Hematopoietic multipotent progenitor cell treated with erythropoietin and hydrocortisone succinate and interleukin-3 and kit ligand, for 15 days (in vitro differentiated cells): ENCODE data around the gene SGTA.

ENCODE experiments used
- DNase-seq: peaks from one replicate; pipeline ENCODE4 v3.0.0-alpha.2; 2015; ENCODE audit warnings: low spot score

SGTA gene

GRCh38 chr19:2711172-2711874 is 71.8 kb downstream of the SGTA start:
- DNase-seq = no peak

GRCh38 chr19:2706251-2706650 is 76.8 kb downstream of the SGTA start:
- DNase-seq = no peak
